Neural progenitor cell (in vitro differentiated cells): Measurements from ENCODE around the gene OR13C2.
"Not testable (repeated sequence)": the region's sequence is repeated elsewhere in the genome, so short reads cannot be mapped to it uniquely, and the experiment has no call there.

Source experiments
- EZH2phosphoT487 ChIP-seq: fragments of 200-600 bp; sonication (generic); IDR thresholded peaks from 2 replicates; pipeline ENCODE4 v1.6.1; 2017; ENCODE audit warnings: antibody characterized with exemption
- TF ChIP-seq, protein P1 (sequence below): fragments of 200-600 bp; sonication (generic); IDR thresholded peaks from 2 replicates; pipeline ENCODE4 v1.5.1; 2017; ENCODE audit warnings: antibody characterized with exemption, mild to moderate bottlenecking

DNA sequence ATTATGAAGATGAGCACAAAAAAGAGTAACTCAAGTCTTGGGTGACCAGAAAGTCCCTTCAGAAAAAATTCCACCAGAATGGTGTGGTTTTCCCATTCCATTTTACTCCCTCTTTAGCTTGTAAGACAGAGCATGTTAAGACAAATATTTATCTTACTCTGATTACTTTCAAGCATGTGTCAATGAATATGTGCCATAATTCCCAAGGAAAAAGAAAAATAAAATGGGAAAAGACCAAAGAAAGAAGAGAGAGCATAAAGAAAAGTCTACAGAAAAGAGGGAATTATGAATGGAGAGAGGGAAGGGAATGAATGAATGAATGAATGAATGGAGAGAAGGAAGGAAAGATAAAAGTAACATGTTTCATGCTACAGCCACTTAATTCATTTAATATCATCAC lies 6.1 kb downstream of the OR13C2 start, which contains the start of gene OR13C5:
- TF ChIP-seq, protein P1, sequence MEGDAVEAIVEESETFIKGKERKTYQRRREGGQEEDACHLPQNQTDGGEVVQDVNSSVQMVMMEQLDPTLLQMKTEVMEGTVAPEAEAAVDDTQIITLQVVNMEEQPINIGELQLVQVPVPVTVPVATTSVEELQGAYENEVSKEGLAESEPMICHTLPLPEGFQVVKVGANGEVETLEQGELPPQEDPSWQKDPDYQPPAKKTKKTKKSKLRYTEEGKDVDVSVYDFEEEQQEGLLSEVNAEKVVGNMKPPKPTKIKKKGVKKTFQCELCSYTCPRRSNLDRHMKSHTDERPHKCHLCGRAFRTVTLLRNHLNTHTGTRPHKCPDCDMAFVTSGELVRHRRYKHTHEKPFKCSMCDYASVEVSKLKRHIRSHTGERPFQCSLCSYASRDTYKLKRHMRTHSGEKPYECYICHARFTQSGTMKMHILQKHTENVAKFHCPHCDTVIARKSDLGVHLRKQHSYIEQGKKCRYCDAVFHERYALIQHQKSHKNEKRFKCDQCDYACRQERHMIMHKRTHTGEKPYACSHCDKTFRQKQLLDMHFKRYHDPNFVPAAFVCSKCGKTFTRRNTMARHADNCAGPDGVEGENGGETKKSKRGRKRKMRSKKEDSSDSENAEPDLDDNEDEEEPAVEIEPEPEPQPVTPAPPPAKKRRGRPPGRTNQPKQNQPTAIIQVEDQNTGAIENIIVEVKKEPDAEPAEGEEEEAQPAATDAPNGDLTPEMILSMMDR: not testable (repeated sequence)
- not testable (repeated sequence) for TF ChIP-seq EZH2phosphoT487
